Prostate gland (tissue), 2 donors: ENCODE results near the gene ARHGEF16.

Source experiments
- POLR2AphosphoS5 ChIP-seq: sonication (generic); formaldehyde crosslinking; IDR thresholded peaks from one replicate; pipeline ENCODE4 v1.6.1; 2017; ENCODE audit warnings: antibody characterized with exemption
- TF ChIP-seq, protein P1 (sequence below), 4 experiments: fragments of 200-600 bp in 2 of 4; fragments of 450-650 bp in 2 of 4; sonication (generic) in 2 of 4; IDR thresholded peaks; 1 replicate in 3 of 4; 2 replicates in 1 of 4; pipeline ENCODE4 v1.5.1; 2016 to 2019; ENCODE audit warnings: antibody characterized with exemption in 4 of 4, mild to moderate bottlenecking in 2 of 4, moderate library complexity in 2 of 4

DNA sequence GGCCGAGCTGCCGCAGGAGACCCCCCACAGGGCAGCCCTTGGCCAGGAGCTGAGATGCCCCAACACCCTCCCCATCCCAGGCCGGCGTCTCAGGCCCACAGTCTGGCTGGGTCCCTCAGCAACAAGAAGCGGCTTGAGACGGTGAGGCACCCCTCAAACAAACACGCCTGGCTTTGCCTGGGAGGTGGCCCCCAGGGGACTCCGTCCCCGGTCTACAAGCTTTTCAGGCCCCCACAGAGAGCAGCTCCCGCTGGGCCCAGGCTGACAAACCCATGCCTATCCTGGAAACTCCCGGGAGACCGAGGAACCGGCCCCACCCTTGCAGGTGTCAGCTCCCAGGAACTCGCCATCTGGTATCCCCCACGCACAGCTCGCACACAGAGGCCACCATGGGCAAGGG, 67.0 kb downstream of the ARHGEF16 start:
- TF ChIP-seq POLR2AphosphoS5: no peak
- TF ChIP-seq, protein P1, sequence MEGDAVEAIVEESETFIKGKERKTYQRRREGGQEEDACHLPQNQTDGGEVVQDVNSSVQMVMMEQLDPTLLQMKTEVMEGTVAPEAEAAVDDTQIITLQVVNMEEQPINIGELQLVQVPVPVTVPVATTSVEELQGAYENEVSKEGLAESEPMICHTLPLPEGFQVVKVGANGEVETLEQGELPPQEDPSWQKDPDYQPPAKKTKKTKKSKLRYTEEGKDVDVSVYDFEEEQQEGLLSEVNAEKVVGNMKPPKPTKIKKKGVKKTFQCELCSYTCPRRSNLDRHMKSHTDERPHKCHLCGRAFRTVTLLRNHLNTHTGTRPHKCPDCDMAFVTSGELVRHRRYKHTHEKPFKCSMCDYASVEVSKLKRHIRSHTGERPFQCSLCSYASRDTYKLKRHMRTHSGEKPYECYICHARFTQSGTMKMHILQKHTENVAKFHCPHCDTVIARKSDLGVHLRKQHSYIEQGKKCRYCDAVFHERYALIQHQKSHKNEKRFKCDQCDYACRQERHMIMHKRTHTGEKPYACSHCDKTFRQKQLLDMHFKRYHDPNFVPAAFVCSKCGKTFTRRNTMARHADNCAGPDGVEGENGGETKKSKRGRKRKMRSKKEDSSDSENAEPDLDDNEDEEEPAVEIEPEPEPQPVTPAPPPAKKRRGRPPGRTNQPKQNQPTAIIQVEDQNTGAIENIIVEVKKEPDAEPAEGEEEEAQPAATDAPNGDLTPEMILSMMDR (IDR thresholded peaks at IDR 0.05): no peak
